Measurements from ENCODE around the gene UQCC5.

Gene UQCC5

DNA sequence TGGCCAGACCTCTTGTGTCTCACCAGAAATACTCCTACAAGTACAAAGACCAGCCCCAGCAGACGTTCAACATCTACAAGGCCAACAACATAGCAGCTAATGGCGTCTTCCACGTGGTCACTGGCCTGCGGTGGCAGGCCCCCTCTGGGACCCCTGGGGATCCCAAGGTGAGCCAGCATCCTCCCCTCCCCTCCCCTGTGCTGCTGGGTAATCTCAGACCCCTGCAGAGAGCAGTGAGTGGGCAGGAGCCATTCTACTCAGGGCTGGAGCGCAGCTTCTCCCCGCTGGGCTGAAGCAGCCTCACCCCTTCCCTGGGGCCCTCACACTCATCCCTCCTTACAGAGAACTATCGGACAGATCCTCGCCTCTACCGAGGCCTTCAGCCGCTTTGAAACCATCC, 31.4 kb upstream of the UQCC5 start:
- DNase-seq (ENCODE audit: low spot score): no peak

DNA sequence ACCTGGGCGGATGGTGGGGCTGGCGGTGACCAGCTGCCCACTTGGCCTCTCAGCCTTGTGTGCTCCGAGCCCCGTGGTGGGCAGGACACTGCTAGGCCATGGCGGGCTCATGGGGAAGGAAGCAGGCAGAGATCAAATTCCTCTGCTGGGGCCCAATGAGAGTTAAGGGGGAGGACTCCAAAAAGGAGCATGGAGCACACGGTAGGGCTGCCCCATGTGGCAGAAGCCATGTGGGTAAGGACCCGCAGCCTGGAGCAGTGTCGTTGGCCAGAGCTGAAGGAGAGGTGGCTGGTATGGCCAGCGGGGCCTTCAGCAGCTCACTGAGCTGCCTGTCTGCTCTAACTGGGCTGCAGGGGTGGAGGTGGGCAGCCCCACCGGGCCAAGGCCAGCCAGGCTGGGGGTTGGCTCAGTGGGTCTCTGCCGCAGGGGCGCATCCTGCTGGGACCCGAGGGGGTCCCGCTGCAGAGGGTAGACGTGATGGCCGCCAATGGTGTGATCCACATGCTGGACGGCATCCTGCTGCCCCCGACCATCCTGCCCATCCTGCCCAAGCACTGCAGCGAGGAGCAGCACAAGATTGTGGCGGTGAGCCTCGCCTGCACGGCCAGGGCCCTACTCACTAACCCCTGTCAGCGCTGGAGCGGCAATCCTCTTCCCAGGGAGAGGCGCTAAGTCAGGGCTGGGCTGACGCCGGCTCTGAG, 30.0 kb upstream of the UQCC5 start:
- DNase-seq (ENCODE audit: low spot score): no peak

DNA sequence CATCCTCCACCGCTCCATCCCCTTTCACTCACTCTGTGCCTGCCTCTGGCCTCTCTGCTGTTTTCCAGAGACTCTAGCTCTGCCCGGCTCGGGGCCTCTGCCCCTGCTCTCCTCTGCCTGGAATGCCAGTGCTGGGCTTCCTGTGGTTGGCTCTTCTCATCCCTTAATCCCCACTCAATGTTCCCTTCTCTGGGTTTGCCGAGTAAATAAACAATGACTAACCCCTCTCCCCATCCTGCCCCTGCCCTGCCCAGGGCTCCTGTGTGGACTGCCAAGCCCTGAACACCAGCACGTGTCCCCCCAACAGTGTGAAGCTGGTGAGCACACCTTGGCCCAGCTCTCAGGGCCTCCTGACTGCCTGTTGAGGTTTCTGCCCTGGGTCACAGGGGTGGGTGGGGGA, 29.0 kb upstream of the UQCC5 start:
- no peak for DNase-seq (ENCODE audit: low spot score)

DNA sequence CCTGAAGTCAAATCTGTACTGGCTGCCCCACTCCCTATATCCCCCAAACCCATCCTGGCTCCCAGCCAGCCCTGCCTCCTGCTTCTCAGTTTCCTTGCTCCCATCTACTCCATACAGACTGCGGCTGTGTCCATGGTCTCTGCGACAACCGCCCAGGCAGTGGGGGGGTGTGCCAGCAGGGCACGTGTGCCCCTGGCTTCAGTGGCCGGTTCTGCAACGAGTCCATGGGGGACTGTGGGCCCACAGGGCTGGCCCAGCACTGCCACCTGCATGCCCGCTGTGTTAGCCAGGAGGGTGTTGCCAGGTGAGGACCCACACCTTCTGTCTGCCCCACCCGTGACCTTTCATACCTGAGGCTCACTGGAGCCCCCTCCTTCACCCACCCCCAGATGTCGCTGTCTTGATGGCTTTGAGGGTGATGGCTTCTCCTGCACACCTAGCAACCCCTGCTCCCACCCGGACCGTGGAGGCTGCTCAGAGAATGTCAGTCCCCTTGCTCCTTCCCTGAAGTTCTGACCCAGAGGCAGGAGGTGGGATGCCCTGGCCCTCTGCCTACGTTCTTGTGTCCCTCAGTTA, 26.6 kb upstream of the UQCC5 start:
- DNase-seq (ENCODE audit: low spot score): no peak

DNA sequence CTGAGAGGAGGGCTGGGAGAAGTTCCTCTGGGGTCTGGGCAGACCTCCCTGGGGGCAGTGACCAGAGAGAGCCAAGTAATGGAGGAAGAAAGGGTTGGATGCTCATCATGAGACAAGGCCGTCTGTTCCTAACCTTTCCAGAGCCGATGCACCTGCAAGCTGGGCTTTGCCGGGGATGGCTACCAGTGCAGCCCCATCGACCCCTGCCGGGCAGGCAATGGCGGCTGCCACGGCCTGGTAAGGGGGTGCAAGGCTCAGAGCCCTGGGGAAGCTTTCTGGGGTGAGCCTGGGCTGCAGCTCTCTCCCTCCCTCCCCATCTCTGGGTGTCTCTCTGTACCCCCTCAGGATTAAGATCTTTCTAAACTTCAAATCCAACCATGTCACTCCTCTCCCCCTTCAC, 24.9 kb upstream of the UQCC5 start:
- no peak for DNase-seq (ENCODE audit: low spot score)

DNA sequence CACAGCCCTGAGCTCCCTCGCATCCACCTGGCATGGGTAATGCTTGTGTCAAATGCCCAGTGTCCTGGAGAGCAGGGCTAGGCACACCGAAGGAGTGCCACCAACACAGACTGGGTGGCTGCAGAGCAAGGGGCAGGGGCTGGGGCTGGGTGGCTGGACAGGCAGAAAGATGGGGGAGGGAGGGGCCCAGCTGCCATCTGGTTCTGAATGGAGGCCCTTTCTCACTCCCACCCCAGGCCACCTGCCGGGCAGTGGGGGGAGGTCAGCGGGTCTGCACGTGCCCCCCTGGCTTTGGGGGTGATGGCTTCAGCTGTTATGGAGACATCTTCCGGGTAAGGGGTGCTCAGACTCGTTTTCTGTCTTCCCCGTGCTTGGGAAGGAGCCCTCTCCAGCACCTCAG, 24.3 kb upstream of the UQCC5 start:
- DNase-seq (ENCODE audit: low spot score): no peak

DNA sequence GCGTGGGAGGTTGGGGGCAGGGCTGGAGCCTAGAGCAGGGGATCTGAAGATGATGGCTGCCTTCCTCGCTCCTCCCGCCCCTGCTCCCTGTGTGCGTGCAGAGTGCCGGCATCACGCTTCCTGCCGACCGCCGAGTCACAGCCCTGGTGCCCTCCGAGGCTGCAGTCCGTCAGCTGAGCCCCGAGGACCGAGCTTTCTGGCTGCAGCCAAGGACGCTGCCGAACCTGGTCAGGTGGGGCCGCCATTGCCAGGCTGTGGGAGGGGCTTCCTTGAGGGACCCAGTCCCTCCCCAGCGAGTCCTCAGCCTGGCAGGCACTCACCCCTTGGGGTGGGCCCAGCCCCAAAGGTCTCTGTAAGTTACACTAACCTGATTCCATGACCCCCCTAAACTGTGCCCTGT, 23.7 kb upstream of the UQCC5 start:
- no peak for DNase-seq (ENCODE audit: low spot score)

DNA sequence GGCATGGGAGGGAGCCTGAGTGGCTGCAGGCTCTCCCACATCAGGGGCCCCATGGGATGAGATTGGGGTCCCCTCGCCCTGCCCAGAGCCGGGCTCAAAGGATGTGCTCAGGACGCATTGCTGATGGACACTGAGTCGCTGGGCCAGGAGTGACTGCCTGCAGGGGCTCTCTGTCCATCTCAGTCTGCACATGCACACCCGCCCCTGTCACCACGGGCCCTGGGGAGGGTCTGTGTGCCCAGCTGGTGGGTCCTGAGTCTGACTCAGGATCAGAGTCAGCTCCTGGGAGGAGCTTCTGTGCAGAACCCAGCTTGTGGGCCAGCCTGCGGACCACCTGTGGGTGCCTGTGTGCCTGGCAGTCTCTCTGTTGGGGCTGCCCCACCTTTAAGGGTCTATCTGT, 23.1 kb upstream of the UQCC5 start:
- no peak for DNase-seq (ENCODE audit: low spot score)

DNA sequence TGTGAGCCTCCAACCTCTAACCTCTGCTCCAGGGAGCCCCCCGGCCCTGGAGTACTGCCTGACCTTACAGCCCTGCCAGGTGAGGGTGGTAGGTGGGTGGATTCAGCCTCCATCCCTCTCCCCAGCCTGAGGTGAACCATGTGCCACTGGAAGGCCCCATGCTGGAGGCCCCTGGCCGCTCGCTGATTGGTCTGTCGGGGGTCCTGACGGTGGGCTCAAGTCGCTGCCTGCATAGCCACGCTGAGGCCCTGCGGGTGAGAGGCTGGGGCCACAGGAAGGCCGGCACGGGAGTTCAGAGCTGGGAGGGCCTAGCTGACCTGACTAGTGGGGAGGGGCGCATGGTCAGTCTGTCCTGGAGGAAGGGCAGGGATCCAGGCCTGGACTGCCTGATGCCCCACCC, 21.8 kb upstream of the UQCC5 start:
- DNase-seq (ENCODE audit: low spot score): no peak

DNA sequence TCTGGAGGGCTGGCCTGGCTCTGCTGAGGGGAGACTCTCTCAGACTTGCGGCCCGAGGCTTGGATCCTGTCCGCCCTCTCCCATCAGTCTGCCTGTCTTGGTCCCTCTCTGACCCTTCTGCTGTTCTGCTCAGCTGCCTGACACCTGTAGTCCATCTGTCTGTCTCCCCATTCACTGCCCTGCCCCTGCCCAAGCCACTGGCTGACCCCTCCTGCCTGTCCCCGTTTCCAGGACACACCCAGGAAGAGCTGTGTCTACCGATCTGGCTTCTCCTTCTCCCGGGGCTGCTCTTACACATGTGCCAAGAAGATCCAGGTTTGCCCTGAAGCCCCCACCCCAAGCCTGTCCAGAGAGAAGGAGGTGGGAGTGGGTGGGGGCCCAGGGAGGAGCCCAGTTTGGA, 21.2 kb upstream of the UQCC5 start:
- DNase-seq (ENCODE audit: low spot score): no peak

DNA sequence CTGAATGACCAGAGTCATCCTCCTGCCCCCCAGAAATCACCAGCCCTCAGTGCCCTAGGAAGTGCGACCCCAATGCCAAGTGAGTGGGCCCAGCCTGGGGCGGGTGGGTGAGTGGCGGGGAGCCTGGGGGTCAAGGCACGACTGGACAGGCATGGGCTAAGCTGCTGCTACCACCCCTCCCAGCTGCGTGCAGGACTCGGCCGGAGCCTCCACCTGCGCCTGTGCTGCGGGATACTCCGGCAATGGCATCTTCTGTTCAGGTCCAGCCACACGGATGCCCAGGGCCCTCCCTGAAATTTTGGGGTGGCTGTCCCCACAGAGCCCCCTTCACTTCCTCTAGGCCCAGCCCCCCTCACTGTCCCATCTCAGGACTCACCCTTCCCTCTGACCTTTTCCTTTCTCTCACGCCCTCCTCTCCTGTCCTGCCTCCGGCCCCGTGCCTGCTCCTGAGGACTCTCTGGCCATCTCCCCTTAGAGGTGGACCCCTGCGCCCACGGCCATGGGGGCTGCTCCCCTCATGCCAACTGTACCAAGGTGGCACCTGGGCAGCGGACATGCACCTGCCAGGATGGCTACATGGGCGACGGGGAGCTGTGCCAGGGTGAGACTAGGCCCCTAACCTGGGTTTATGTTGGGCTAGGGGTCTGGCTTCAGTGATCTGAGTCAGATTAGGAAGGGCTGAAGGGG, 19.8 kb upstream of the UQCC5 start:
- DNase-seq (ENCODE audit: low spot score): no peak

DNA sequence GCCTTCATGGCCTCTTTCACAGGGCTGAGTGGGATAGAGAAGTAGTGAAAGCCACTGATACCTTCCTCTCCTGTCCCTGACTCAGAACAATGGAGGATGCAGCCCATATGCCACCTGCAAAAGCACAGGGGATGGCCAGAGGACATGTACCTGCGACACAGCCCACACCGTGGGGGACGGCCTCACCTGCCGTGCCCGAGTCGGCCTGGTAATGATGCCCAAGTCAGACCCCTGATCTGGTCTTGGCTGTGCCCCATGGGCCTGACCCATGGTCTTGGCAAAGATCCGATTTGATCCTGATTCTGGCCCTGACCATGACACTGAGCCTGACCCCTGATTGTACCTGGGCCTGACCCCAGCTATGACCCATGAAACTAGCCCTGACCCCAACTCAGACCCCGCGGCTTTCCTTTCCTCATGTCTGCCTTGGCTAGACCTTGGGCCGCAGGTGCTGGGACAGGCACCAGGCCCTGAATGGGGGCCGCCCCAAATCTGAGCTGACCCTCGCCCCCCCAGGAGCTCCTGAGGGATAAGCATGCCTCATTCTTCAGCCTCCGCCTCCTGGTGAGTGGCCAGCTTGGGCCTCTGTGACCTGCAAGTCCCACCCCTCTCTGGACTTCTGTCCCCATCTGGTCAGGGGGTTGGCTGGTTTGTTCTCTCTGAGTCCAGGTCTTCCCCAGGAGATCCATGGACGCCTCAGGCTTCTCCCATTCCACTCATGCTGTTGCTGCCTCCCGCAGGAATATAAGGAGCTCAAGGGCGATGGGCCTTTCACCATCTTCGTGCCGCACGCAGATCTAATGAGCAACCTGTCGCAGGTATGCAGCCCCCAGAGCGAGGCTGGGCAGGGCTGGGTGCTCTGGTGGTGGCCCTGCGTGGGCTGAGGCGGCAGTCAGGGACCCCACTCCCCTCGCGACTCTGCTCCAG, 18.3 kb upstream of the UQCC5 start:
- no peak for DNase-seq (ENCODE audit: low spot score)

DNA sequence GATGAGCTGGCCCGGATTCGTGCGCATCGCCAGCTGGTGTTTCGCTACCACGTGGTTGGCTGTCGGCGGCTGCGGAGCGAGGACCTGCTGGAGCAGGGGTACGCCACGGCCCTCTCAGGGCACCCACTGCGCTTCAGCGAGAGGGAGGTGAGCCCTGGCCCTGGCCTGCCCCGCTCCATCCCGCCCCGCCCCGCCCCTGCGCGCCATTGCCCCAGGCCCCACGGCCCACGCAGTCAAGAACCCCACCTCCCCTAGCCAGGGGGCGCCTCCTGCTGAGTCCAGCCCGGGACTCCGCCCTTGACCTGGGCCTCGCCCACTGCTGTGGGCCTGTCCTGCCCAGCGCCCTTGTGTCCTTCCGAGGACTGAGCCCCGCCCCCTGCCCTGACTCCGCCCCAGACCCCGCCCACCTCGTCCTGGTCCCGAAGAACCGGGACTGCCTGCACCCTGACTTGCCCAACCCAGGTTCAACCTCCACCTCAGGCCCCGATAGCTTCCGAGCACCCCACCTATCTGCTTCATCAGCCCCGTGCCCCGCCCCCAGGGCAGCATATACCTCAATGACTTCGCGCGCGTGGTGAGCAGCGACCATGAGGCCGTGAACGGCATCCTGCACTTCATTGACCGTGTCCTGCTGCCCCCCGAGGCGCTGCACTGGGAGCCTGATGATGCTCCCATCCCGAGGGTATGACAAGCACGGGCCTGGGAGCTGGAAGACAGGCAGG, 17.5 kb upstream of the UQCC5 start:
- no peak for DNase-seq (ENCODE audit: low spot score)

DNA sequence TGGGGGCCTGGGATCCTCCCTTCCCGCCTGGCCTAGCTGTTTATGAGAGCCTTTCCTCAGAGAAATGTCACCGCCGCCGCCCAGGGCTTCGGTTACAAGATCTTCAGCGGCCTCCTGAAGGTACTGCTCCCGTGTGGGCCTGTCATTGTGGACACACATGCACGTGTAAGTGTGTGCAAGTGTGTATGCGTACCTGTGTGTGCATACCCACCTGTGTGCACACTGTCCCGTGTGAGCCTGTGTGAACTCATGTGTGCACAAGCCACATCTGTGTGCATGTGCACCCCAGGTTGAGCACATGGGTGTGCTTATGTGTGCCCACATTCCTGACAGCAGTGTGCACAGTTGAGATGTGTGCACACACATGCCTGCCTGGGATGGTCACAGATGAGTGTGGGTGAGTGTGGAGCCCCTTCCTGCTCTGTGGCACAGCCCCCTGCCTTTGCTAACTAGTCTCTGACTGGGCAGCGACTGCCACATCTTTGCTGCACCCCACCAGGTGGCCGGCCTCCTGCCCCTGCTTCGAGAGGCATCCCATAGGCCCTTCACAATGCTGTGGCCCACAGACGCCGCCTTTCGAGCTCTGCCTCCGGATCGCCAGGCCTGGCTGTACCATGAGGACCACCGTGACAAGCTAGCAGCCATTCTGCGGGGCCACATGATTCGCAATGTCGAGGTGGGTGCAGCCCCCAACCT, 16.8 kb upstream of the UQCC5 start:
- DNase-seq (ENCODE audit: low spot score): no peak

DNA sequence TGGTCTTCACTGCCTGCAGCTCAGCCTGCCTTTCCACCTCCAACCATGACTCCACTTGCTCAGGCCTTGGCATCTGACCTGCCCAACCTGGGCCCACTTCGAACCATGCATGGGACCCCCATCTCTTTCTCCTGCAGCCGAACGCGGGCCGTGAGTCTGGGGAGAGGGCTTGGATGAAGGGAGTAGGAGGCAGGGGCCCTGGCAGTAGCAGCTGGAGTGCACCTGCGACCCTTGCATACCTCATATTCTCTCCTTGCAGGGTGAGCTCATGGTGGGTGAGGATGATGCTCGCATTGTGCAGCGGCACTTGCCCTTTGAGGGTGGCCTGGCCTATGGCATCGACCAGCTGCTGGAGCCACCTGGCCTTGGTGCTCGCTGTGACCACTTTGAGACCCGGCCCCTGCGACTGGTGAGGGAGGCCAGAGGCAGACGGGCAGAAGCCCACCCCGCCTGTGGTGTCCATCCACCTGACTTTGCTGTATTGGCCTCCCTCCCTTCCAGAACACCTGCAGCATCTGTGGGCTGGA, 16.2 kb upstream of the UQCC5 start:
- no peak for DNase-seq (ENCODE audit: low spot score)

DNA sequence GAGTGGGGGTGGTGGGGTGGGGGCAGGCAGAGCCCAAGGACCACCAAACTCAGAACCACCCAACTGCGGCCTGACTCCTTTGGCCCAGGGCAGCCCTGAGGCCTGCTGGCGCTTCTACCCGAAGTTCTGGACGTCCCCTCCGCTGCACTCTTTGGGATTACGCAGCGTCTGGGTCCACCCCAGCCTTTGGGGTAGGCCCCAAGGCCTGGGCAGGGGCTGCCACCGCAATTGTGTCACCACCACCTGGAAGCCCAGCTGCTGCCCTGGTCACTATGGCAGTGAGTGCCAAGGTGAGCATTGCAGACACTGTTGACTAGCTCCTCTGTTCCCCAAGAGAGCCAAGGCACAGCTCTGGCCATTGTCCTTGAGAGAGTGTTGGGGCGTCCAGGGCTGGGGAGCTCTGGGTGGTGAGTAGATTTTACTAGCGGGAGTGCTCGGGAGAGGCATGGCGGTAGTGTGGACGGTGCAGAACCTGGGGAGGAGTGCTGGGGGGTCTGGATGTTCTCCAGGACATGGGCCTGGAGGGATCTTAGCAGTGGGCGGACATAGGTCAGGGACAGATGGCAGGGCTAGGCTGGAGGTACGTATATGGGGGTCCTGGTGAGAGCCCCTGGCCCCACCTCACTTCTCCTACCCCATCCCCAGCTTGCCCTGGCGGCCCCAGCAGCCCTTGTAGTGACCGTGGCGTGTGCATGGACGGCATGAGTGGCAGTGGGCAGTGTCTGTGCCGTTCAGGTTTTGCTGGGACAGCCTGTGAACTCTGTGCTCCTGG, 15.5 kb upstream of the UQCC5 start:
- no peak for DNase-seq (ENCODE audit: low spot score)

DNA sequence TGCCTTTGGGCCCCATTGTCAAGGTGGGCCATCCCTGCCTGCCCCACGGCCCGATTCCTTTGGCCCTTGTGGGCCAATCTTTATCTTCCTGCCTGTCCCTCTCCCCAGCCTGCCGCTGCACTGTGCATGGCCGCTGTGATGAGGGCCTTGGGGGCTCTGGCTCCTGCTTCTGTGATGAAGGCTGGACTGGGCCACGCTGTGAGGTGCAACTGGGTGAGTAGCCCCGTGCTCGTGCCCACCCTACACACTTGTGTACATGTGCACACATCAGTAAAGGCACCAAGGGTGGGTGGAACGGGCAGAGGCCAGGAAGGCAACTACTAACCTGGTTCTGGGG, 14.9 kb upstream of the UQCC5 start:
- DNase-seq (ENCODE audit: low spot score): no peak

DNA sequence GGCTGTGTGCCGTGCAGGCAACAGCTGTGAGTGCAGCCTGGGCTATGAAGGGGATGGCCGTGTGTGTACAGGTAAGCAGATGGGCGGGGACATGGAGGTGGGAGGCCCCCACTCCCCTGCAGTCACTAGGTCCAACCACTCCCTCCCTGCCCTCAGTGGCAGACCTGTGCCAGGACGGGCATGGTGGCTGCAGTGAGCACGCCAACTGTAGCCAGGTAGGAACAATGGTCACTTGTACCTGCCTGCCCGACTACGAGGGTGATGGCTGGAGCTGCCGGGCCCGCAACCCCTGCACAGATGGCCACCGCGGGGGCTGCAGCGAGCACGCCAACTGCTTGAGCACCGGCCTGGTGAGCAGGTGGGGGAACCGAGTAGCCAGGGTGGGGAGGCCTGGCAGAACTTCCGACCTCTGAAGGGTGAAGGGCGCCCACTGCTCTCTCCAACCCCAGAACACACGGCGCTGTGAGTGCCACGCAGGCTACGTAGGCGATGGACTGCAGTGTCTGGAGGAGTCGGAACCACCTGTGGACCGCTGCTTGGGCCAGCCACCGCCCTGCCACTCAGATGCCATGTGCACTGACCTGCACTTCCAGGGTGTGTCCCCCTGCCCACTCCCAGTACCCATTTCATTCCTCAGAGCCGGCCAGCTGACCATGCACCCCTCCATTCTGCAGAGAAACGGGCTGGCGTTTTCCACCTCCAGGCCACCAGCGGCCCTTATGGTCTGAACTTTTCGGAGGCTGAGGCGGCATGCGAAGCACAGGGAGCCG, 14.3 kb upstream of the UQCC5 start:
- no peak for DNase-seq (ENCODE audit: low spot score)

DNA sequence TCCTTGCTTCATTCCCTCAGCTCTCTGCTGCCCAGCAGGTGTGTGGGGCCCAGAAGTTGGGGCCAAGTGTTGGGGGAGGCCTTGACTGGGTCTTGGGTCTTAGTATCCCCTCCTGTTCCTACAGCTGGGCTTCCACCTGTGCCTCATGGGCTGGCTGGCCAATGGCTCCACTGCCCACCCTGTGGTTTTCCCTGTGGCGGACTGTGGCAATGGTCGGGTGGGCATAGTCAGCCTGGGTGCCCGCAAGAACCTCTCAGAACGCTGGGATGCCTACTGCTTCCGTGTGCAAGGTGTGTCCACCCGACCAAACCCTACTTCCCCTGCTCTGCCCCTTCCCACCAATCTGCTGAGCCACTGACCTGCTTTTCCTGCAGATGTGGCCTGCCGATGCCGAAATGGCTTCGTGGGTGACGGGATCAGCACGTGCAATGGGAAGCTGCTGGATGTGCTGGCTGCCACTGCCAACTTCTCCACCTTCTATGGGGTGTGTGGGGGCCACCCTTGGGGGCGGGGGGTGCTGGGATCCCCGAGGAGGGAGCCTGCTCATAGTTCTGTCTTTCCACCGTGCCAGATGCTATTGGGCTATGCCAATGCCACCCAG, 13.7 kb upstream of the UQCC5 start:
- DNase-seq (ENCODE audit: low spot score): no peak

Measured in putamen (tissue), 1 donor.